A673 (cell line): ENCODE data around the gene ACOT8.

Experiments
- CTCF ChIP-seq: fragments of 300-800, 200-600 bp; sonication (generic); conservative IDR thresholded peaks from 2 replicates; pipeline ENCODE4 v1.5.1; 2017; ENCODE audit warnings: low read depth, mild to moderate bottlenecking, antibody characterized with exemption, low read length, moderate library complexity, mixed read lengths
- EZH2 ChIP-seq: fragments of 200-600 bp; sonication (generic); IDR thresholded peaks from 2 replicates; pipeline ENCODE4 v1.6.1; 2017; ENCODE audit warnings: borderline replicate concordance, low read depth, mild to moderate bottlenecking, mixed read lengths, antibody characterized with exemption, low read length; ENCODE audit not compliant: poor library complexity, severe bottlenecking

GRCh38 chr20:45836841-45837240 lies 20.4 kb downstream of the ACOT8 start:
- TF ChIP-seq EZH2 (no peak), CTCF (no peak)
